KMS-11 (cell line): ENCODE measurements around the gene LAMA1.

Source experiments
- H2AFZ ChIP-seq: fragments of 200-600 bp; sonication (generic); 2 replicates; pipeline ENCODE4 v1.6.1; 2016; ENCODE audit warnings: antibody characterized with exemption, mixed run types, low read depth
- H3K27ac ChIP-seq: fragments of 200-600 bp; sonication (generic); 2 replicates; pipeline ENCODE4 v1.6.1; 2016; ENCODE audit warnings: mild to moderate bottlenecking, mixed run types
- H3K27me3 ChIP-seq: fragments of 200-600 bp; sonication (generic); 2 replicates; pipeline ENCODE4 v1.6.1; 2017; ENCODE audit warnings: mild to moderate bottlenecking, low read depth, mixed run types, moderate library complexity; ENCODE audit not compliant: insufficient read depth
- H3K36me3 ChIP-seq: fragments of 200-600 bp; sonication (generic); 2 replicates; pipeline ENCODE4 v1.6.1; 2017; ENCODE audit warnings: mild to moderate bottlenecking, mixed run types; ENCODE audit not compliant: insufficient read depth
- H3K4me1 ChIP-seq: fragments of 200-600 bp; sonication (generic); 2 replicates; pipeline ENCODE4 v1.6.1; 2016; ENCODE audit warnings: mild to moderate bottlenecking, low read depth, mixed run types; ENCODE audit not compliant: poor library complexity, severe bottlenecking
- H3K4me2 ChIP-seq: fragments of 200-600 bp; sonication (generic); 2 replicates; pipeline ENCODE4 v1.7.0; 2016; ENCODE audit warnings: mild to moderate bottlenecking, mixed run types
- H3K4me3 ChIP-seq: fragments of 200-600 bp; sonication (generic); IDR thresholded peaks from 2 replicates; pipeline ENCODE4 v1.6.1; 2017; ENCODE audit warnings: low read depth, low read length, mixed read lengths; ENCODE audit not compliant: insufficient read depth
- H3K79me2 ChIP-seq: fragments of 200-600 bp; sonication (generic); 2 replicates; pipeline ENCODE4 v1.6.1; 2016; ENCODE audit warnings: low read depth, mixed run types; ENCODE audit not compliant: insufficient read depth
- H3K9ac ChIP-seq: fragments of 200-600 bp; sonication (generic); 2 replicates; pipeline ENCODE4 v1.6.1; 2016; ENCODE audit warnings: mild to moderate bottlenecking, mixed run types
- H4K20me1 ChIP-seq: fragments of 200-600 bp; sonication (generic); 2 replicates; pipeline ENCODE4 v1.6.1; 2016; ENCODE audit warnings: mild to moderate bottlenecking, mixed run types; ENCODE audit not compliant: insufficient read depth
- CTCF ChIP-seq: fragments of 200-600 bp; sonication (generic); conservative IDR thresholded peaks from 2 replicates; pipeline ENCODE4 v1.6.1; 2017; ENCODE audit warnings: low read depth, mild to moderate bottlenecking, antibody characterized with exemption, low read length, moderate library complexity, mixed read lengths

Gene LAMA1

GRCh38 chr18:6956495-6956894, 161.1 kb downstream of the LAMA1 start:
- no peaks in the 10 kb centered on the region for H3K36me3 ChIP-seq
- H3K4me1 ChIP-seq: no peaks in the 10 kb centered on the region
- TF ChIP-seq CTCF: no peak

GRCh38 chr18:6955304-6955703, 162.3 kb downstream of the LAMA1 start:
- Histone ChIP-seq H4K20me1 (no peaks in the 10 kb centered on the region), H3K4me3 (no peak overlapping the region), H3K4me2 (no peak overlapping the region), H3K27me3 (no peaks in the 10 kb centered on the region), H3K4me1 (no peaks in the 10 kb centered on the region), H3K79me2 (no peaks in the 10 kb centered on the region), H3K9ac (no peak overlapping the region), H2AFZ (no peak overlapping the region), H3K27ac (no peak overlapping the region), H3K36me3 (no peaks in the 10 kb centered on the region)
- no peak for TF ChIP-seq CTCF

More at GRCh38 chr18:6956495-6956894, 161.1 kb downstream of the LAMA1 start:
- Histone ChIP-seq H3K9ac (no peak overlapping the region), H4K20me1 (no peaks in the 10 kb centered on the region), H3K27me3 (no peaks in the 10 kb centered on the region), H3K4me2 (no peak overlapping the region), H3K79me2 (no peaks in the 10 kb centered on the region), H2AFZ (no peak overlapping the region), H3K27ac (no peak overlapping the region), H3K4me3 (no peak overlapping the region)

- Histone ChIP-seq H3K79me2 (no peaks in the 10 kb centered on the region), H3K4me2 (no peak overlapping the region), H3K4me3 (no peak overlapping the region), H3K36me3 (no peaks in the 10 kb centered on the region), H4K20me1 (no peaks in the 10 kb centered on the region), H3K27ac (no peak overlapping the region), H3K27me3 (no peaks in the 10 kb centered on the region), H3K4me1 (no peaks in the 10 kb centered on the region), H3K9ac (no peak overlapping the region), H2AFZ (no peak overlapping the region)
- TF ChIP-seq CTCF: no peak
Observed at GRCh38 chr18:6954501-6954900, 163.1 kb downstream of the LAMA1 start.

GRCh38 chr18:6951336-6952090, 166.1 kb downstream of the LAMA1 start:
- Histone ChIP-seq H2AFZ (no peak overlapping the region), H3K27me3 (no peaks in the 10 kb centered on the region), H3K4me2 (no peak overlapping the region), H3K4me1 (no peaks in the 10 kb centered on the region), H3K4me3 (no peak overlapping the region), H3K79me2 (no peaks in the 10 kb centered on the region), H4K20me1 (no peaks in the 10 kb centered on the region), H3K36me3 (no peaks in the 10 kb centered on the region), H3K9ac (no peak overlapping the region), H3K27ac (no peak overlapping the region)
- TF ChIP-seq CTCF: no peak
